Ascending aorta (tissue), 2 donors: Measurements from ENCODE around the gene DIO3. TPM values are rescaled to one million over a fixed set of nuclear protein-coding genes. Genes with fewer than 3 reads are reported as not detected.

Experiments used
- DNase-seq, 2 donors: peaks; one replicate each; pipeline ENCODE4 v3.0.0-alpha.2; 2019; ENCODE audit warnings: low spot score in 2 of 2
- H3K27ac ChIP-seq, 2 donors: fragments of 200-600 bp; sonication (generic); one replicate each; pipeline ENCODE4 v1.5.1; 2016 to 2017; ENCODE audit warnings: mild to moderate bottlenecking in 1 of 2
- H3K27me3 ChIP-seq: fragments of 200-600 bp; sonication (generic); one replicate; pipeline ENCODE4 v1.5.1; 2017
- H3K36me3 ChIP-seq, 2 donors: fragments of 200-600 bp; sonication (generic); one replicate each; pipeline ENCODE4 v1.5.1; 2016
- H3K4me1 ChIP-seq, 2 donors: fragments of 200-600 bp; sonication (generic); one replicate each; pipeline ENCODE4 v1.5.1; 2016 to 2017; ENCODE audit warnings: mild to moderate bottlenecking in 1 of 2
- H3K4me3 ChIP-seq, 2 donors: fragments of 200-600 bp; sonication (generic); one replicate each; pipeline ENCODE4 v1.5.1; 2016 to 2017; ENCODE audit warnings: mild to moderate bottlenecking in 1 of 2
- H3K9me3 ChIP-seq, 2 donors: fragments of 200-600 bp; sonication (generic); one replicate each; pipeline ENCODE4 v1.5.1; 2016
- intact Hi-C: fragments of 100-400 bp; cut with DNase I; formaldehyde crosslinking; loops from one replicate; pipeline ENCODE4 v1.15.1; 2023
- total RNA-seq: library from RNA; depleted of rRNA; stranded (reverse); fragments of >200 nt; gene quantifications from one replicate; pipeline ENCODE4 v1.1.0, GENCODE V29; 2016
- TF ChIP-seq, protein P1 (sequence below), 3 experiments: fragments of 200-600 bp in 2 of 3; fragments of 450-650 bp in 1 of 3; sonication (generic) in 2 of 3; IDR thresholded peaks; one replicate each; pipeline ENCODE4 v1.5.1; 2016 to 2019; ENCODE audit warnings: antibody characterized with exemption in 3 of 3, mild to moderate bottlenecking in 1 of 3, moderate library complexity in 1 of 3

Gene DIO3
- total RNA-seq, 1 donor from 2014 or later: not detected

DNA sequence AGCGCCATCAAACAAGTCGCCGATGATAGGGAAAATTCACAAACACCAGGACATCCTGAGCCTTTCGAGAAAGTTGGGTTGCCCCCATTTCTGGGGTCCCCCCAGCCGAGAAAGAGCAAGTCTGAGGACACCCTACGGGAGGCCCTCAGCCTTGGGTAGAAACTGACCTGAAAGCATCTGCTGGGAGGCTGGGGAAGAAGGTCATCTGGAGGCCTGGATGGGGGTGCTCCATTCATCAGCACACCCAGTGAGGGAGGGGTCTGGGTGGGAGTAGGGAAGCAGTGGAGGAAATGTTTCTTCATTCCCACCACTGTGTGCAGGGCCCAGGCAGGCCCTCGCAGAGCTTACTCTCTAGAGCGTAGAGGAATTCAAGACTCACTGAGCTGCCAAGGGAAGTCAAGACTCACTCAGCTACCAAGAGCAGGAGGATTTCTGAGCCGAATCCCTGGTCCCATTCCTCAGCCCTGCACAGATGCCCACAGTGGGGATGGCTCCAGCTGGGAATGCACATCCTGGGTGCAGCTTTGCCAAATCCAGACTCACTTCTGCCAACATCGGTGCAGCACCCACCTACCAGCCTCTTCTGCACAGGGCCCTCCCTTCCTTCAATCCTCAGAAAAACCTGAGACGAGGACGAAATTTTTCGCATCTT is 38.1 kb downstream of the DIO3 start:
- Histone ChIP-seq H3K4me3 (no peak overlapping the region), H3K9me3 (no peaks in the 10 kb centered on the region), H3K36me3 (no peaks in the 10 kb centered on the region), H3K27me3 (no peaks in the 10 kb centered on the region), H3K27ac (no peak overlapping the region), H3K4me1 (no peaks in the 10 kb centered on the region)
- TF ChIP-seq, protein P1, sequence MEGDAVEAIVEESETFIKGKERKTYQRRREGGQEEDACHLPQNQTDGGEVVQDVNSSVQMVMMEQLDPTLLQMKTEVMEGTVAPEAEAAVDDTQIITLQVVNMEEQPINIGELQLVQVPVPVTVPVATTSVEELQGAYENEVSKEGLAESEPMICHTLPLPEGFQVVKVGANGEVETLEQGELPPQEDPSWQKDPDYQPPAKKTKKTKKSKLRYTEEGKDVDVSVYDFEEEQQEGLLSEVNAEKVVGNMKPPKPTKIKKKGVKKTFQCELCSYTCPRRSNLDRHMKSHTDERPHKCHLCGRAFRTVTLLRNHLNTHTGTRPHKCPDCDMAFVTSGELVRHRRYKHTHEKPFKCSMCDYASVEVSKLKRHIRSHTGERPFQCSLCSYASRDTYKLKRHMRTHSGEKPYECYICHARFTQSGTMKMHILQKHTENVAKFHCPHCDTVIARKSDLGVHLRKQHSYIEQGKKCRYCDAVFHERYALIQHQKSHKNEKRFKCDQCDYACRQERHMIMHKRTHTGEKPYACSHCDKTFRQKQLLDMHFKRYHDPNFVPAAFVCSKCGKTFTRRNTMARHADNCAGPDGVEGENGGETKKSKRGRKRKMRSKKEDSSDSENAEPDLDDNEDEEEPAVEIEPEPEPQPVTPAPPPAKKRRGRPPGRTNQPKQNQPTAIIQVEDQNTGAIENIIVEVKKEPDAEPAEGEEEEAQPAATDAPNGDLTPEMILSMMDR (IDR thresholded peaks at IDR 0.05): no peak
- intact Hi-C loops: no loop called here
- no peak for DNase-seq

- H3K27ac ChIP-seq: no peak overlapping the region
- no peak for DNase-seq
- H3K27me3 ChIP-seq: no peaks in the 10 kb centered on the region
- no peaks in the 10 kb centered on the region for H3K9me3 ChIP-seq
- intact Hi-C loops: no loop called here
- no peaks in the 10 kb centered on the region for H3K4me1 ChIP-seq
- TF ChIP-seq, protein P1 (IDR thresholded peaks at IDR 0.05): no peak
- no peaks in the 10 kb centered on the region for H3K36me3 ChIP-seq
- no peak overlapping the region for H3K4me3 ChIP-seq
Observed at GRCh38 chr14:101600336-101600890, 39.1 kb downstream of the DIO3 start.

- peak in 1 of 2 donors; percentile 55 for DNase-seq
- H3K27me3 ChIP-seq: no peaks in the 10 kb centered on the region
- TF ChIP-seq, protein P1 (IDR thresholded peaks at IDR 0.05): no peak
- H3K36me3 ChIP-seq: no peaks in the 10 kb centered on the region
- no peak overlapping the region for H3K4me3 ChIP-seq
- no peak overlapping the region for H3K27ac ChIP-seq
- H3K4me1 ChIP-seq: no peaks in the 10 kb centered on the region
- no peaks in the 10 kb centered on the region for H3K9me3 ChIP-seq
- intact Hi-C loops: no loop called here
Observed at GRCh38 chr14:101600891-101601605, 39.8 kb downstream of the DIO3 start.

GRCh38 chr14:101601606-101602465 is 40.5 kb downstream of the DIO3 start:
- Histone ChIP-seq H3K4me1 (no peaks in the 10 kb centered on the region), H3K27ac (no peak overlapping the region), H3K27me3 (no peaks in the 10 kb centered on the region), H3K9me3 (no peaks in the 10 kb centered on the region), H3K4me3 (no peak overlapping the region), H3K36me3 (no peaks in the 10 kb centered on the region)
- intact Hi-C loops: no loop called here
- TF ChIP-seq, protein P1 (IDR thresholded peaks at IDR 0.05): no peak
- DNase-seq: no peak

- Histone ChIP-seq H3K27me3 (no peaks in the 10 kb centered on the region), H3K36me3 (no peaks in the 10 kb centered on the region), H3K27ac (no peak overlapping the region), H3K9me3 (no peaks in the 10 kb centered on the region), H3K4me1 (no peaks in the 10 kb centered on the region), H3K4me3 (no peak overlapping the region)
- intact Hi-C loops: no loop called here
- TF ChIP-seq, protein P1 (IDR thresholded peaks at IDR 0.05): no peak
- no peak for DNase-seq
Observed at GRCh38 chr14:101602466-101602840, 41.2 kb downstream of the DIO3 start.
